Stimulated activated naive CD8-positive, alpha-beta T cell treated with anti-CD3 and anti-CD28 coated beads, Interleukin-15, amount 100 ng/mL, for 72 hours (primary cell): ENCODE results near the gene ATF2.

ENCODE experiments used
- ATAC-seq: fragments of 150-1000 bp; cut with Tn5 transposase; 2 replicates; pipeline ENCODE4 v1.10.0; 2021; ENCODE audit warnings: mild to moderate bottlenecking, moderate library complexity
- DNase-seq, 2 donors: peaks; one replicate each; pipeline ENCODE4 v3.0.0; 2021 to 2022
- H3K27ac Mint-ChIP-seq, 2 donors: one replicate each; pipeline ENCODE4 v1.8.0; 2022; ENCODE audit warnings: mild to moderate bottlenecking in 2 of 2, mixed read lengths in 2 of 2, moderate library complexity in 2 of 2
- H3K27me3 Mint-ChIP-seq: one replicate; pipeline ENCODE4 v1.8.0; 2022; ENCODE audit warnings: mixed read lengths
- H3K4me1 Mint-ChIP-seq: one replicate; pipeline ENCODE4 v1.8.0; 2022; ENCODE audit warnings: mild to moderate bottlenecking, mixed read lengths
- H3K4me3 Mint-ChIP-seq, 2 donors: one replicate each; pipeline ENCODE4 v1.8.0; 2022; ENCODE audit warnings: mild to moderate bottlenecking in 2 of 2, mixed read lengths in 2 of 2, moderate library complexity in 1 of 2
- H3K9me3 Mint-ChIP-seq, 2 donors: one replicate each; pipeline ENCODE4 v1.8.0; 2022; ENCODE audit warnings: mixed read lengths in 2 of 2

Gene ATF2

GRCh38 chr2:175027755-175028154 is 140.2 kb downstream of the ATF2 start:
- no peak overlapping the region for H3K4me3 Mint-ChIP-seq
- no peaks in the 10 kb centered on the region for H3K27me3 Mint-ChIP-seq
- DNase-seq, result no peak
- no peaks in the 10 kb centered on the region for H3K4me1 Mint-ChIP-seq
- no peak overlapping the region for H3K27ac Mint-ChIP-seq
- ATAC-seq, result no peak
- no peaks in the 10 kb centered on the region for H3K9me3 Mint-ChIP-seq

- H3K4me3 Mint-ChIP-seq, result no peak overlapping the region
- no peak overlapping the region for H3K27ac Mint-ChIP-seq
- ATAC-seq (no peak), DNase-seq (no peak)
- H3K27me3 Mint-ChIP-seq, result no peaks in the 10 kb centered on the region
- no peaks in the 10 kb centered on the region for H3K4me1 Mint-ChIP-seq
- H3K9me3 Mint-ChIP-seq, result no peaks in the 10 kb centered on the region
Measured at GRCh38 chr2:175026385-175026784, 141.6 kb downstream of the ATF2 start.

GRCh38 chr2:175025946-175026345 is 142.1 kb downstream of the ATF2 start:
- H3K4me1 Mint-ChIP-seq, result no peaks in the 10 kb centered on the region
- no peak for DNase-seq
- no peak overlapping the region for H3K4me3 Mint-ChIP-seq
- no peak overlapping the region for H3K27ac Mint-ChIP-seq
- H3K27me3 Mint-ChIP-seq, result no peaks in the 10 kb centered on the region
- no peaks in the 10 kb centered on the region for H3K9me3 Mint-ChIP-seq
- no peak for ATAC-seq

- no peaks in the 10 kb centered on the region for H3K27me3 Mint-ChIP-seq
- no peaks in the 10 kb centered on the region for H3K4me1 Mint-ChIP-seq
- no peak overlapping the region for H3K27ac Mint-ChIP-seq
- DNase-seq (no peak), ATAC-seq (no peak)
- H3K4me3 Mint-ChIP-seq, result no peak overlapping the region
- no peaks in the 10 kb centered on the region for H3K9me3 Mint-ChIP-seq
Measured at GRCh38 chr2:175025233-175025632, 142.8 kb downstream of the ATF2 start.

- Mint-ChIP-seq H3K4me3 (no peak overlapping the region), H3K27ac (no peak overlapping the region), H3K9me3 (no peaks in the 10 kb centered on the region), H3K27me3 (no peaks in the 10 kb centered on the region), H3K4me1 (no peaks in the 10 kb centered on the region)
- ATAC-seq, result no peak
- DNase-seq, result no peak
Measured at GRCh38 chr2:175022923-175023322, 145.1 kb downstream of the ATF2 start.
